GM21786 (cell line): ENCODE results near the gene PXYLP1.

Experiments
- ATAC-seq: cut with Tn5 transposase; IDR thresholded peaks from one replicate; pipeline ENCODE4 v1.9.1; 2021; ENCODE audit not compliant: unreplicated experiment

The PXYLP1 gene

DNA sequence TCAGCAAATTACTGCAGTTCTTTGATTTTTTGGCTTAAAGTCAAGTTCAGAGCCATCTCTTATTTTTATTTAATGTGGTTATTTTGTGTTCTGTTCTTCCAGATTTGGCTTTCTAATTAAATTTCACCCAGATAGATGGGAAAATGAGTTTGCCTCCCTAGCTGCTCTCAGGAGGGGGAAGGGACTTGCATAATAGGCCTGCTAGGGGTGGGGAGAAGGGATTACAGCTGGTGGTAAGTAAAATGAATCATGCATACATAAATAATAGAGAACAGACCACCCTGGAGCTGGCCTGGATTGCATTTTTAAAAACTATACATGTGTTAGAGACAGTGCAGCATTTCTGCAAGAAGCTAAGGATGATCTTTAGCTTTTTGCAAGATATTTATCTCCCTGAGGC lies 3.9 kb upstream of the PXYLP1 start:
- no peak for ATAC-seq

DNA sequence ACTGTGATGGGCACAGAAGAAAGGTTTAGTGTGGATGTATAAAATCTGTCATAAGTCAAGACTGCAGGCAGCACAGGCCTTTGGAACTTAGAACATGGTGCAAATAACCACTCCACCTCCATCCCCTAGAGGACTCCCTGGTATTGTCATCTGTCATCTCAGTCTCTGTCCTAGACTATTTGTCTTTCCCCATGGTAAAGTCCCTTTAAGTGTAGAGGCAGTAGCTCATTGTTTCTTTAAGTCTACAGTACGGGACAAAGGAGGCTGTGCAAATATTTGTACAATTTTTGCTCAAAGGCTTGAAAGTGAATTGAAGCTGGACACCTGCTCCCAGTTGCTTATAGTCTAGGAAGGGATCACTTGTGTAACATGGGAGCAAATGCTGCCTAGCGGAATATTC lies 3.2 kb upstream of the PXYLP1 start:
- no peak for ATAC-seq

DNA sequence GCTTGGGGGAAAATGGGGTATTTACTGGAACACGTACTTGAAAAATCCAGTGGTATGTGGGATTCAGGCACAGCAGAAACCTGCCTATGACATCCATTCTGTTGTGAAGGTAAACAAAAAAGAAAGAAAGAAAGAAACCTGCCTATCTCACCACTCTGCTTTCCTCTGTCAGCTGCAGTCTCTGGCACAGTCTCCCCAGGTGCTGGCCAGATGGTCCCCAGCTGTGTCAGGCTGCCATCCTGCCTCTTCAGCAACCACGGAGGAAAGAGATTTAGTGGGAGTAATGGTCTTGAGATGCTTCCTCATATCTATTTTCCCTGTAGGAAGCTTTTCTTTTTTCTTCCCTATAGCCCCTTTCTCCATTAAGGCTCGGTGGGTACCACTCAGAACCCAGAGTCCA lies 2.5 kb upstream of the PXYLP1 start:
- no peak for ATAC-seq

DNA sequence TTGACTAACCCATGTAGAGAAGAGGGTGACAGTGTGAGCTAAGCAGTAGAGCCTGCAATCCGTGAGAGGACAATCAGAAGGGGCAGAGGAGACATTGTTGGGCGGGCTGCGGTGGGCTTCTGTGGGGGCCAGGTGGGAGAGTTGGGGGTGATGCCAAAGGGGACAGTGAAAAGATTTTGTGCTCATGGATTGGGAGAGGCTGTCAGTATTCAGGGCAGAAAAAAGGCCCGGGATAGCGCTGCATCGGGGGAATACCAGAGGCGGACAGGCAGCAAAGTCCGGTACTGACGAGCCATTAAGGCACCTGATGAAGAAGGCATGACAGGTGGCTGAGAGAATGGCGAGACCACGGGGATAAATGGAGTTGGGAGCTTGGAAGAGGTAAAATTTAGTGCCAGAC lies 1.3 kb upstream of the PXYLP1 start:
- no peak for ATAC-seq

DNA sequence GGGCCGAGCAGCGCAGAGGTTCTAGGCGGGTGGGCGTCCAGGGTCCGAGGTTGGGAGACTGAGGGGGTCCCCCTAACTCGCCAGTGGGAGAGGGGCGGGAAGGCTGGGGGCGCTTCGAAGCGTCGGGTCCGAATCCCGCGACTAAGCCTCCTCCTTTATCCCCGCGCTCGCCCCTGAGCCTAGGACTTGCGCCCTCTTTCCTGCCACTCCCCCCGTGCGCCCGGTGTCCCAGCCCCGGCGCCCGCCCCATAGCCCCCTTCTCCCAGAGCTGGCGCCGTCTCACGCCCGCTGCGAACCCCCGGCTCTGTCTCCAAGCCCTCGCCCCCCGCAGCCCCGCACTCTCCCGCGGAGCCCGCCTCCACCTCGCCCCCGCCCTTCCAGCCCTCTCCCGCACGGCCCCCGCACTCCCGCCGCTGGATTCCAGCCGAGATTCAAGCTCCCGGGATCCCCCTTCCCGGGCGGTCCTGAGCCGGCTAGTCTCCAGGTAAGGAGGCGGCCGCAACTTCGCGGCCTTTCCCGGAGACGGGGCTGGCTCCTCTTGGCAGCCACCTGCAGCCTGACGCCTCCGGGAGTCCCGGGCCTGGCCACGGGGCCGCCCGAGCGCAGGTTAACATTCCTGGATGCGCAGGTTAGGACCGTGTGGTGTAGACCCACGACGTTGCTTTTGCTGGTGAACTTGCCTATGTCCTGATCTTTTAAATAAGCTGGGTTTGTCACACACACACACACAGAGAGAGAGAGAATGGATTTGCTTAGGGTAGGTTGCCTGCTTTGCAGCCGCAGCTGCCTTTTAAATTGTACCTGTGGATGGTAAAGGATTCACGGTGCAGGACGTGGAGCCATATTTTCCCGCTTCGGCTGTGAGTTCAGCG lies 563 bp downstream of the PXYLP1 start:
- no peak for ATAC-seq

DNA sequence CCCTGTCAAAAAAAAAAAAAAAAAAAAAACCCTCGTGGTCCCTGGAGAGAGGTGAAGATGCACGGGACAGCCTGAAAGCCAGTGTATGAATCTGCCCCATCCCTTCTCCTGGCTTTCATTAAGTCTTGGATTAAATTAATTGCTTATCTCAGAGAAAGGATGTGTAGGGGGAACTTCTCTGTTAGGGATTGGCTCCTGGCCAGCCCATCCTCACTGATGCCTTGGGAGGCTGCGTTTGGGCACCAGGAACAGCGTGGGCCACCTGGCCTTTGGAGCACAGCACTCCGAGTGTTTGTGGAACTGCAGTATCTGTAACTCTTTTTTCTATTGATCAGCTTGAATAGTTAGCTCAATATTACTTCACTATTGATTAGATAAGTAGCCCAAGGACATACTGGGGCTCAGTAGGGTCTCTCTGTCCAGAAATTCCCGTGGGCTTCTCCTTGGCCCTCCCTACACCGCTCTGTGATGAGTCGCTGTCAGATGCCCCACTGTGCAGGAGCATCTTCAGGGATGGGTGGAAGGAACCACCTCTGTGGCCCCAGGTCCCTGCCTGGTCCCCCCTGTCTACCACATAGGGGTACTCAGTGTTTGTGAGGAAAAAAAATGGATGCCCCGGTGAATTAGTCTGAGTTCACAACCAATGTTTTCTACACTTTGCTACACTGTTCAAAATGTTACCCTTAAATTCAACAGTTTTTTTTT lies 2.0 kb downstream of the PXYLP1 start:
- no peak for ATAC-seq

DNA sequence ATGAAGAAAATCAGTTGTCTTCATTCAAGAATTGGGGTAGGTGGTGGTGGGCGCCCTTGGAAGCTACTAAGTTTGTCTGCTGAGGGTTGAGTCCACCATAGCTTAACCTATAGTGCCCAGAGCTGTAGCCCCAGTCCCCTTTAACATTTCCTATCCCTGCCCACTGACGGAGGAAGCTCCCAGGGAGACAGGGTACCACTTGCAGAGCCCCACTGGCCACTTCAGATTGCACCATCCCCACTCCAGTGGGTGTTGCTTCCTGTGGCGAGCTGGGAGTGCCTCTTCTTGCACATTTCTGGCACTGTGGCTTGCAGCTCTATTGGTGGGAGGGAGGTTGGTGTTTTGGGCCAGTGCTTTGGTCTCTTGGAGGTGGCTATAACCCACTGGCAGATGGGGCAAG lies 2.7 kb downstream of the PXYLP1 start:
- ATAC-seq: no peak

DNA sequence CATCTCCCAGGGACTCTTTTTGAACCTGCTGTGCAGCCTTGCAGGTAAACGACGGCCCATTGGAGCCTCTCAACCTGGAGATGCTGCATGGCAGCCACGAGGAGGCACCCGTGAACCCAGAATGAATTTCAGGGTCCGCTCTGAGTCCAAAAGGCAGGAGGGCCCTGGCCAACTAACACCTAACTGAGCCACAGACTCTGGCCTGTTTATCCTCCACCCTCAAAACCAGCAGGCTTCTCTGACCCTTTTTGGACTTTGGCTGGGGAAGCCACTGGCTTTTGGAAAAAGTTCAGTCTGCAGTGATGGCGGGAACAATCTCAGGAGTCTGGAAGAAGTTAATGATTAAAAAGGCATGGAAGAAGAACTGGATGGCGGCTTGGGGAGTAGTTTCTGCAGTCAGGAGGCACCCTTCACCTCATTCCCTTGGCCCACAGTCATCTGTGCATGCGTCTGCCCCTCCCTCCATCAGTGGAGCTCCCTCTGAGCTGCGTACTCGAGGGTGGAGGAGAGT lies 4.1 kb downstream of the PXYLP1 start:
- no peak for ATAC-seq

DNA sequence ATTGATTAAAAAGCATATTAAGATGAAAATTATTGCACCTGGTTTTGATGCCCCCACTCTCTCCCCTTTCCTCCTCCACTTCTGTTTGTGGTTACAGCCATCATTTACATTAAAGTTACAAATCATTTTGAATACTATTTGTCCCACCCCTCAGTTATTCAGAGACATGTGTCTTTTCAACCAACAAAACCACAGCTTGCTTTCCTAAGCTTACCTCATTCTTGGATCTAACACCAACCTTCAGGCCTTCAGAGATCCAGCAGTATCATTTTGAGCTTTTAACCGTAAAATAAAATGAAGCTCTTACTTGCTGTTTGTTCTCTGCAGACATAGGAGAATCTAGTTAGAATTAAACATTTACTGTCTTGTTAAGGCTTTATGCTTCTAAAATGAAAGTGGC lies 4.7 kb downstream of the PXYLP1 start:
- no peak for ATAC-seq

DNA sequence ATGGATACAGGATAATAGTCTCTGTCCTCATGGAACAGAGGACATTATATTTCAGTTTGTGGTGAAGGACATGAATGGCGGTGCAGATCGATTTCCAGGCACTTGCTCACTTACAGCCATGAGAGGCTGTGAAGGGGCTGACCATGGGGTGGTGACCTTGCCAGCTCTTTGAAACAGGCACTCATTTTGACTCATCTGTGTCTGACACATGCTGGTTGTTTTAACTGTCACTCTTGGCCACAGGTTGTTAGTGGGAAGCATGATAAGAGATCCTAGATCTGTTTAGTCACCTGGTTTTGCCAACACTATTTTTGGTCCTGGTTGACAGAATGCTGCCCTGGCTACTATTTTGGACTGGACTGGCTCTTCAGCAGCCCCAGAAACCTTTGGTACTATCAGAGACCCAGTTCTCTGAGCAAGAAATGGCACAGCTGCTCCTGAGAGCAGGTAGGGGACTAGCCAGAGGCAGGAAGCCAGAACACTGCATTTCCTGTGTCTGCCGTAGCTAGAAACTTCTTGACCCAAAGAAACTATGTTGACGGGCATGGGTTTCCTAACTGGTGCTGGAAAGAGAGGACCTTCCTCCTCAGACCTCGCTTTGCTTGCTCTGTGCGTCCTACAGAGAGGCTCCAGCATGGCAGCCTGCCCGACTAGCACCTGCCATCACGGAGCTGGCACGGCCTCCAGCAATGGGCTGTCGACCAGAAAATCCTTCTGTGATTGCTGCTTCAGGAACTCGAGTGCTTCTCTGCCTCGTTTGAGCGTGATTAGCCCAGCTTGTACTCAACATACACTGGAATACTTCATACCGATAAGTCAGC lies 6.3 kb downstream of the PXYLP1 start:
- no peak for ATAC-seq

DNA sequence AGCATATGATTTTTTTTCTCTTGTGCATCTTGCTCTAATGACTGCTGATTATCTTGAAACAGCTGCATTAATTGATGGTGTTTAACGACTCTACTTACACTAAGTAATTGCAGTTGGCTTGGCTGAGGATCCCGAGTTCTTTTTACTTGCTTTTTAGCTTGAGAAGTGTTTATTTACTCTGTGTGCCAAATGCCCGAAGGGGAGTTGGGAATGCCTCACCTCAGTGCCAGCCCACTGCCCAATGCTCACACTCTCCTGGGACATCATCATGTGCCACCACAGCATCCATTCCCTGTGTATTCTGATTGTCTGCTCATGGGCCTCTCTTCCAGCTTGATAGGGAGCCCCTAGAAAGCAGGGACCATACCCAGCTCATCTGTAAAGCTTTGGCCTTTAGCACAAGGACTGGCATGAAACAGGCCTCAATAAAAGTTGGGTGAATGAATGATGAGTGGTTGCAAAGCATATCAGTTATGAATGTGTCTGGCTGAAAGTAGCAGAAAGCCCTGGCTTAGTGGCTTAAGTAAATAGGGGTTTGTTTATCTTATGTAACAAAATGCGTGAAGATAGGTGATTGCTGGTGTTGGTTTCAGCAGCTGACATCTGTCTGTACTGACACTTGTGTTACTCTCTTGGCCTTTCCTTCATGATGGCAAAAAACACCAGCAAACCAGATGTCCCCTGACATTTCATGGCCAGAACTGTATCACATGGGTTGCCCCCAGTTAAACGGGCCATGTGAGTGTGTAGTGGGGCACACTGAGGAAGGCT lies 8.1 kb downstream of the PXYLP1 start:
- no peak for ATAC-seq

DNA sequence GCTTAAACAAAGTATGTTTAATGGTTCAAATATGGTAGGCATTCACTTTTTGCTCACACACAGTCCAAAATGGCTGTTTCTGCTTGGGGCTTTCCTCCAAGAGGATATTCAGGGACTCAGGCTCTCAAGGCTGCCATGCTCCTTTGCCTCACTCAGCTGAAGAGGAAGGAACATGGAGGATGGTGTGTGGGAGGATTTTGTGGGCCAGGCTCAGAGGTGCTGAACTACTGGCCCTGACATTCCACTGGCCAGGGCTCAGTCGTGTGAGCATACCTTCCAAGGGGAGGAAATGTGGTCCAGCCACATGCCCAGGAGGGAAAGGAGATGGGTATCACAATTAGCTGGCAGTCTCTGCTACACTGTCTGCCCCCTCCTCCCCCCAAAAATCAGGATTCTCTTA lies 8.7 kb downstream of the PXYLP1 start:
- ATAC-seq: no peak

DNA sequence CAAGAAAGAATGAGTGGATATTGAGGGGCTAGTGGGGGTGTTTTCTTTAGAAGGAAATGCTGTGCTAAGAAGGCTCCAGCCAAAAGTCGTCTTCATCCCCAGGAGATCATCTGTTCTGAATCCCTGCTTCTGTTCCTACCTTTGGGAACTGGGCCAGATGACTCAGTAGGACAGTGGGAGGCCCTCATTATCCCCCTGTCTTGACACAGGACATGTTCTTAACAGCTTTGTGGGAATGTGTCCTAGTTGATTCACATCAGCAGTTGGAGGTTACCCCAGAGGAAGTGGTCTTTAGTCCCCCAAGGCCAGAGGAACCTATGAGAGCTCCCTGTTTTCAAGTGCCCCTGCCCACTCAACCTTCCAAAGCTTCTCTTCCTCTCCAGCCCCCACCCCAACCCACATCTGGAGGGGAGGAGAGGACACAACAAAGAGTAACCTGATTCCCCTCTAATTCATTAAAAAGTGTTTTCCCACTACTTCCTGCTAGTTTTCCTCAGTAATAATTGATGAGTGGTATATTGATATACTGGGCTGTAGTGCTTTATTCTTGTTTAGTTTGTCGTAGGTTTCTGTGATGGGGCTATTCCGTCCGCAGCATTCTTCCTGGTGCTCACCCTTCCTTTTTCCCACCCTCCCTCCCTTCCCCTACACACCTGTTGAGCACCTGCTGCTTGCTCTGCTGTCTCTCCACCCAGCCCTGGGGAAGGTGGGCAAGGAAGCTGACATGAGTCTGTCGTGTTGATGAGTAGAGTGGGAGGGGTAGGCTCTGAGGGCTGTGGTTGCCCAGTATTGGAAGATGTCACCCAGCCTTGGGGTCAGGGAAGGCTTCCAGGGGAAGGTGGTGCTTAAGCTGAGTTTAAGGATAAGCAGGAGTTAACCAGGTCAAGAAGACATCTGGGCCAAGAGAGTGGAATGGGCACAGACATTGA lies 9.3 kb downstream of the PXYLP1 start:
- ATAC-seq: no peak

DNA sequence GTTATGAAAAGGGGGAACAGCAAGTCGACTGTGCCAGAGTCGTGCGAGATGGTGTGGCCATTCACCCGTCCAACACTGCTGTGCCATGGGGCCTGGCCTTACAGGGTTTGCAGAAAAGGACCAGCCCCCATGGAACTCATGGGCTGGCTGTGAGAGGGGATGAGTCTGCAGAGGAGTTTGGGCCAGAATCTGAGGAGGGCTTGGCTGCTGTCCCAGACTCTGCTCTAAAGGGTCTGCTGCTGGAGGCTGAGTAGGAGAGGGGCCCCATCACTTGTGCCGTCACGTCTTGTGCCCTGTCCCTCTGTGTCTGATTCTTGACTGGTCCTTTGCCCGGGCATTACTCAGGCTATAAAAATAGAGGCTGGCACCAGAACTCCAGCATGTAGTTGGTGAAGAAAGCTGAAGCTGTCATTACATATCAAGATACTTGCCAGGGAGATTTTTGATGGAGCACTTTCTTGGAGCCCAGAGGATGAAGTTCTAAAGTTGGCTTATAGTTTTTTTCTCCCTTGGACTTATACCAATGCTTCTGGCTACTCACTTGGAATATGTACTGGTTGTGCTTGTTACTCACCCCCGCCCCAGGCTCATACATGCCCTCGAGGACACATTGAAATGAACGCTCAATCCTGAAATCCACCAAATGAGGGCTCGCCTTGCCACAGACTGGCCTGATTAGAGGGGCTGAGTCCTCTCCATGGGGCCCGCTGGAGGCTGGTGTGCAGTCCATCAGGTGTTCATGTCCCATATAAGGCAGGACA lies 10.2 kb downstream of the PXYLP1 start:
- no peak for ATAC-seq

DNA sequence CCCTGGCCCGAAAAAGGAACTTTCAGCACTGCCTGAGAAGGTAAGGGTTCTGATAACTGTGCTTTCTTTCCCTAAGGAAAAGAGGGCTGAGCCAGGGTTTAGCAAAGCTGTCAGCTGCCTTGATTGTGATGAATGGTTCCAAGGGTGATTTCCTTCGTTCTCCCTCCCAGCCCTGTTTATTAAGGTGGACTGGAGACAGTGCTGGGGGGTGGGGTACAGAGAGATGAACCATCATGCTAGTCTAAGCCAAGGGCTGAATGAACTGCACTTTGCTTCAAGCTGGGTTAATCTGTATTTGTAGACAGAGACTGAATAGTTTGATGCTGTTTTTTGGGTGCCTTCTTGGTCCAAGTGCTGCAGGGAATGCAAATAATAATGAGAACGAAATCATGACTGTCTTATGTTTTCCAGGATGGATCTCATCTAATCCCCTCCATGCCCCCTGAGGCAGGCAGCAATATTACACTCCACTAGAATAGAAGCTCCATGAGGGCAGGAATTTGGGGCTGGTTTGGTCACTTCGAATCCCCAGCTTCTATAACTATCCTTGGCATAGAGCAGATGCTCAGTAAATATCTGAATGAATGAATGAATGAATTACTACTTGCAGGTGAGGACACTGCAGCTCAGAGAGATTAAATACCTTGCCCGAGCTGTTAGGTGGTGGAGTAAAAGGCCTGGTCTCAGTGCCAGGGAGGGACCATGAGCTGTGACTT lies 10.9 kb downstream of the PXYLP1 start:
- no peak for ATAC-seq

DNA sequence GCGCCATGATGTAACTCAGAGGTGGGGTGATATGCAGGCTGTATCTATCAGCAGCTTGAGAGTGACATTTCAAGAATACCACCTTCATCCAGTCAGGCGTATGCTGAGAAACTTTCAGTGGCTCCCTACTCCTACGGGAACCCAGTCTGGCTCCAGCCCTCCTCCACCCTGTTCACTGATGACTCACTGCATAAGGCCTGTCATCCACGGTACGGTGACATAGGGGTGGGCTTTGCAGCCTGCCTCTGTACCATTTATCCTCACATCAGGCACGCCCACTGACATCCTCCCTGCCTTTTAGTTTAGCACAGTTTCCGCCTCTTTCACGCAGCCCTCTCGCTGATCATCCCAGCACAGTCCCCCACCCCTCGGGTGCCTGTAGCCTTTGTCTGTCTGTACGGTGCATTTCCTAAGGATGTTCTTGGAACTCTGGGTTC lies 11.7 kb downstream of the PXYLP1 start:
- no peak for ATAC-seq

DNA sequence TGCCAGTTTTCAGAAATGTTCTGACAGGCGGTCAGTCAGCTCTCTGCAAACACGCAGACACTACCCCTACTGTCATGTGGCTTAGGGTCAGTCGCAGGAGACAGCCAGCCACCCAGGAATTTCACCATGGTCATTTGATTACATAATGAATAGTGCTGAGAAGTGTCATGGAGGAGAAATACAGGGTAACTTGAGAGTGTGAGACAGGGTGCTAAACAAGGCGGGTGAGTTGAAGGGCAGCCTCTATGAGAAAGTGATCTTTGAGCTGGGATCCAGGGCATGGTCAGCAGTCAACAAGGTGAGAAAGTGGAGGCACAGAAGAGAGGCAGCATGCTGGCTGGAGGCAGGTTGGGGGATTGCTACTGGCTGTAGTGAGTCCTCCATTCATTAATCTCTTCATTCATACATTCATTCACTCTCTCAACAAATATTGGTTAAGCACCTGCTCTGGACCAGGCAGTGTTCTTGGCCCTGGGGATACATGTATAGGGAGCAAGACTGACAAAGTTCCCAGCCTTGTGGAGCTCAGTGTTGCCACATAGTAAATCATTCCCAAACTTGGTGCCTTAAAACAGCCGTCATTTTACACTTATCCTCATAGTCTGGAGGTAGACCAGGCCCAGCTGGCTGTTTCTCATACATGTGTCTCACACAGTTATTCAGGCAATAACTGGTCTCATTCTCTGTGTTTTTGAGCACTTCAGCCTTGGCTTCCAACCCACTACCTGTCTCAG lies 14.8 kb downstream of the PXYLP1 start:
- no peak for ATAC-seq

DNA sequence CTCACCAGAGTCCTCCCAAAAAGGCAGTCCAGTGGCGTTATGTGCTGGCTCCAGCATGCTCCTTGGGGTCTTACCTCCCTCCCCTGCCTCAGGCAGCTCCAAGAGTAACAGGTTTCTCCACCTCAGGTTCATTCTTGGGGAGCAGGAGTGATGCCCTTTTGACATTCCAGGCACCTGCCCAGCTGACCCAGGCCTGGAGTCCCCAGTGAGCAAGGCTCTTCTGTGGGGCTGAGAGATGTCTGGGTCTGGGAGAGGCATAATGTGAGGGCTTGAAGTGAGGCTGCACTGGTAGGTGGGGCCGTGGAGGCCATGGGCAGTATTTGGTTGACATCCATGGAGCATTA lies 15.3 kb downstream of the PXYLP1 start:
- no peak for ATAC-seq
